Measurements from ENCODE around the gene SEC24B. TPM values are rescaled to one million over a fixed set of nuclear protein-coding genes. Genes with fewer than 3 reads are reported as not detected.

SEC24B gene
- total RNA-seq, 6 donors from 2014 or later: 17.4 to 38.8 (median 29.2) TPM

DNA sequence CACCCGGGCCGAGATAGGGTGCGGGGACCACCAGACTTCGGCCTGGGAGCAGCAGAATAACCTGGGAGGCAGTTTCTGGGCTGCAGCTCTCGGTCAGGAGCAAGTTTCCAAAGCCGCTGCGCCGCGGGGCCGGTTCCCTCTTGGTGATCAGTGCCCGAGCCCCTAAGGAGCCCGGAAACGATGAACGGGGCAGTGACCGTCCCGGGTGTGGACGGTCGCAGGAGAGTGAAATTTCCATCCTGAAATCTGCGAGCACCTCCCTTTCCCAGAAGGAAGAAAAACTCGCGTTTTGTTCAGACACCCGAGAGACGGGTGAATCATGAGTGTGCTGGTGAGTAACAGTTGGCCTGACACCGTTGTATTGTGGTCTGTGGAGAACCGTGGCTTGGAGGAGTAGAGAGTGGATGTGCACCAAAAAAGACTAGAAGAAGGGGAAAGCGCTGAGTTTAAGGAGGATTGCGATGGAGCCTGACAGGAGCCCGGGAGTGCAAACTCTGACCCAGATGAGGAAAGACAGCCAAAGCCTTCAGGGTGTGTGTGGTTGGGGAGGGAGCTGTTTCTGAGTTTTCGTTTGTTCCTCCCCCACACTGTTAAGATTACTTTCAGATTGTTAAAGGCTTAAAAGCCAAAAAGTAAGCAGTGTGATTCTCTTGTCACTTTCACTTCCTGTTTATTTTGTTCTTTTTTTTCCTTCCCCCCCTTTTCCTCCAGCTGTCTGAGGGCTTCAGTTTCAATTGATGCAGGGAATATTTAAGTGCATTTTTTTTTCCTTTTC lies 127.3 kb downstream of the SEC24B start:
- Histone ChIP-seq H3K36me3 (no peaks in the 10 kb centered on the region), H3K27ac (peak overlapping the region; percentile 79 to 88 (median 84)), H3K4me3 (peak overlapping the region; percentile 63 to 91 (median 80)), H3K4me1 (peaks cover 9 to 25% (median 13%) of the 10 kb centered on the region in 4 donors), H3K9me3 (no peaks in the 10 kb centered on the region), H3K27me3 (no peaks in the 10 kb centered on the region)
- 0% methylated on average over 24 to 29 of the region's 29 CpGs for WGBS, 2 donors
- TF ChIP-seq, protein P1, sequence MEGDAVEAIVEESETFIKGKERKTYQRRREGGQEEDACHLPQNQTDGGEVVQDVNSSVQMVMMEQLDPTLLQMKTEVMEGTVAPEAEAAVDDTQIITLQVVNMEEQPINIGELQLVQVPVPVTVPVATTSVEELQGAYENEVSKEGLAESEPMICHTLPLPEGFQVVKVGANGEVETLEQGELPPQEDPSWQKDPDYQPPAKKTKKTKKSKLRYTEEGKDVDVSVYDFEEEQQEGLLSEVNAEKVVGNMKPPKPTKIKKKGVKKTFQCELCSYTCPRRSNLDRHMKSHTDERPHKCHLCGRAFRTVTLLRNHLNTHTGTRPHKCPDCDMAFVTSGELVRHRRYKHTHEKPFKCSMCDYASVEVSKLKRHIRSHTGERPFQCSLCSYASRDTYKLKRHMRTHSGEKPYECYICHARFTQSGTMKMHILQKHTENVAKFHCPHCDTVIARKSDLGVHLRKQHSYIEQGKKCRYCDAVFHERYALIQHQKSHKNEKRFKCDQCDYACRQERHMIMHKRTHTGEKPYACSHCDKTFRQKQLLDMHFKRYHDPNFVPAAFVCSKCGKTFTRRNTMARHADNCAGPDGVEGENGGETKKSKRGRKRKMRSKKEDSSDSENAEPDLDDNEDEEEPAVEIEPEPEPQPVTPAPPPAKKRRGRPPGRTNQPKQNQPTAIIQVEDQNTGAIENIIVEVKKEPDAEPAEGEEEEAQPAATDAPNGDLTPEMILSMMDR (IDR thresholded peaks at IDR 0.05): no peak
- TF ChIP-seq POLR2AphosphoS5 (IDR thresholded peaks at IDR 0.05): peak in 1 of 2 donors; percentile 6
- TF ChIP-seq POLR2A (IDR thresholded peaks at IDR 0.05): peak in 1 of 4 donors; percentile 44
- DNase-seq (peak in 1 of 2 donors; percentile 26), ATAC-seq (ENCODE audit: low FRiP score in 2 of 2) (peak; percentile 78 to 87)

DNA sequence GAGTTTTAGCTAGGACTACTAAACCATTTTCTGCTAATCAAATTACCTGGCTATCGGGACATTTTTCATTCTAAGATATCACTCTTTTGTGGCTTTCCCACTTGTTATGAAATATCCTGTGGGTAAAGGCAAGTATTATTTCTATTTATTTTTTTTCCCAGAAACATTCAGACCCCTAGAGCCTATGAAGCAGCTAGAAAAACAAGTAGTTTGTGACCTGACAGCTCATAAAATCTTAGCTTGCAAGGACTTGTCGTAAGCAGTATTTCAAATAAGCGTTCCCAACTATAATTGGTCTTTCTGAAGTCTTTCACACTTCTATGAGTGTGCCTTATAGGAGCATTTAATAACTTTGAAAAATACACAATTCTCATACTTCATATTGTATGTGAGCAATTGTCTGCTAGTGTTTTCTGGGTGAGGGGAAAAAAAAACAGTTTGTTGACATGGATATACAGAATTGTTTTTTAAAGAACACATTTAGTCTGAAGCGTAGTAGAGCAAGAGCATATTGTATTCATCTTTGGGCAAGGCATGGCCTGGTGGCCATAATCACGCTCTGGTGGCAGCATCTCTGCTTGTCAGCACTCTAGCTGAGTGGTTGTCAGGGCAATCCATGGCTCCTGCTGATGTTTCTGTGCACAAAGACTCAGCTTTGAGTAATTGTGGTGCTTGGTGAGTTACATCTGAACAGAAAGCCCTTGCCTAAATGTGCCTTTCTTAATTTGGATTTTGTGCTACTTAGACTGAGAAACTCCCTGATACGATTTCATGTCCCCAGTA lies 129.0 kb downstream of the SEC24B start:
- Histone ChIP-seq H3K4me3 (no peak overlapping the region), H3K9me3 (no peaks in the 10 kb centered on the region), H3K27me3 (no peaks in the 10 kb centered on the region), H3K27ac (no peak overlapping the region), H3K4me1 (peaks cover 9 to 25% (median 13%) of the 10 kb centered on the region in 4 donors), H3K36me3 (no peaks in the 10 kb centered on the region)
- no peak for DNase-seq
- 89 to 90% methylated on average over 6 of the region's 6 CpGs for WGBS, 2 donors
- ATAC-seq (ENCODE audit: low FRiP score in 2 of 2): no peak
- no peak for TF ChIP-seq POLR2AphosphoS5 (IDR thresholded peaks at IDR 0.05)

DNA sequence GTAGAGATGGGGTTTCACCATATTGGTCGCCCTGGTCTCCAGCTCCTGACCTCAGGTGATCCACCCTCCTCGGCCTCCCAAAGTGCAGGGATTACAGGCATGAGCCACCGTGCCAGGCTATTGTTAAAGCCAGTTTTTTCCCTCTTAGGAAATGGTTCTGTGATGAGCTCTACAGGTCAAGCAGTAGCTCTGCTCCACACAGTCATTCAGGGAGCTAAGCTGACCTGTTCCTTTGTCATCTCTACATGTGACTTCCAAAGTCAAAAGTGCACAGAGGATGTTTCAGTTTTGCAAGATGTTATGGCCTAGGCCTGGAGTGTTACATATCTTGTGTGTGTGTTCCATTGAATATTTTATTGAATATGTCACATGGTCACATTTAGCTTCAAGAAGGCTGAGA lies 137.9 kb downstream of the SEC24B start:
- Histone ChIP-seq H3K4me3 (no peak overlapping the region), H3K4me1 (peaks cover 0 to 4% (median 2%) of the 10 kb centered on the region in 4 donors), H3K9me3 (no peaks in the 10 kb centered on the region), H3K36me3 (no peaks in the 10 kb centered on the region), H3K27ac (no peak overlapping the region), H3K27me3 (no peaks in the 10 kb centered on the region)
- no peak for DNase-seq
- ATAC-seq (ENCODE audit: low FRiP score in 2 of 2): no peak
- TF ChIP-seq, protein P1 (IDR thresholded peaks at IDR 0.05): no peak
- no peak for TF ChIP-seq EP300 (IDR thresholded peaks at IDR 0.05)
- TF ChIP-seq POLR2AphosphoS5 (IDR thresholded peaks at IDR 0.05): no peak
- TF ChIP-seq POLR2A (IDR thresholded peaks at IDR 0.05): no peak
- 95 to 97% methylated on average over 3 of the region's 3 CpGs for WGBS, 2 donors

- ATAC-seq (ENCODE audit: low FRiP score in 2 of 2) (no peak), DNase-seq (no peak)
- H3K4me3 ChIP-seq: no peak overlapping the region
- H3K27ac ChIP-seq: no peak overlapping the region
- no peaks in the 10 kb centered on the region for H3K36me3 ChIP-seq
- 88 to 94% methylated on average over 3 of the region's 3 CpGs for WGBS, 2 donors
- no peaks in the 10 kb centered on the region for H3K9me3 ChIP-seq
- peaks cover 0 to 4% (median 3%) of the 10 kb centered on the region in 4 donors for H3K4me1 ChIP-seq
- TF ChIP-seq, protein P1 (IDR thresholded peaks at IDR 0.05): no peak
- TF ChIP-seq POLR2A (IDR thresholded peaks at IDR 0.05) (no peak), POLR2AphosphoS5 (IDR thresholded peaks at IDR 0.05) (no peak), EP300 (IDR thresholded peaks at IDR 0.05) (no peak)
- H3K27me3 ChIP-seq: no peaks in the 10 kb centered on the region
These were observed 138.5 kb downstream of the SEC24B start for GRCh38 chr4:109572154-109572553.

DNA sequence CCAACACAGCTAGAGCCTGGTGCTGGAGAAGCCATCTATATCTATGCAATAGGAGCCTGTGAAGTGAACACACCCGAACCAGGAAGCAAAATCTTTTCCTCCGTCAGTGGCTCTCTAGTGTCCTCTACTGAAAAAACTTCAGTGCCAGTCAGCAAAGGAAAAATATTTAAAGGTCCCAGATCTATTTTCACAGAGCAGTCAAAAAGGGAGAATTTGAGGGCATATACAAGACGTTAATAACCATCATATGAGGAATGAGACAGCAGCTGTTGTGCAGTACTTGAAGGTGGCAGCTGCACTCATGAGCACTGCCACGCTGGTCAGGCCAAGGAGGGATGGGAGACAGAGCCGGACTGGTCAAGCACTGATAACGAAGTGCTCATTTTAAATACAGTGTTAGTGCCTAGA lies 140.8 kb downstream of the SEC24B start:
- DNase-seq: no peak
- peaks cover 0 to 4% (median 3%) of the 10 kb centered on the region in 4 donors for H3K4me1 ChIP-seq
- TF ChIP-seq, protein P1 (IDR thresholded peaks at IDR 0.05): peak in 1 of 6 experiments; percentile 25
- no peak for TF ChIP-seq POLR2AphosphoS5 (IDR thresholded peaks at IDR 0.05)
- no peak overlapping the region for H3K4me3 ChIP-seq
- no peaks in the 10 kb centered on the region for H3K36me3 ChIP-seq
- peak in 1 of 2 donors; percentile 74 for ATAC-seq (ENCODE audit: low FRiP score in 2 of 2)
- no peaks in the 10 kb centered on the region for H3K27me3 ChIP-seq
- 69 to 74% methylated on average over 6 of the region's 6 CpGs for WGBS, 2 donors
- no peaks in the 10 kb centered on the region for H3K9me3 ChIP-seq
- no peak overlapping the region for H3K27ac ChIP-seq
